HepG2 (cell line): ENCODE data around the gene RRAGB. TPM values are rescaled to one million over a fixed set of nuclear protein-coding genes. Genes with fewer than 3 reads are reported as not detected.

Experiments
- ATAC-seq: fragments of 200-7000 bp; cut with Tn5 transposase; 3 replicates; pipeline ENCODE4 v1.9.1; 2020; ENCODE audit warnings: mild to moderate bottlenecking, moderate library complexity
- Bru-seq: library from RNA; stranded (reverse); fragments of 400-500 nt; gene quantifications from one replicate; lab custom pipeline; 2021; lab: Mats Ljungman, UMichigan
- BruChase-seq, 2 experiments: library from RNA; stranded (reverse); fragments of 400-500 nt; gene quantifications; one replicate each; lab custom pipeline; 2021; lab: Mats Ljungman, UMichigan
- BruUV-seq: library from RNA; stranded (reverse); fragments of 400-500 nt; replicated peaks from 2 replicates; lab custom pipeline; 2021; lab: Mats Ljungman, UMichigan
- CTCF ChIA-PET: fragments of 300-600 bp; formaldehyde crosslinking; extraction: SDS; loops from one replicate; lab custom pipeline; 2021; ENCODE audit warnings: low total read pairs, inconsistent platforms, low intra/inter-chr PET ratio; lab: Yijun Ruan, JAX
- POLR2A ChIA-PET: fragments of 350-600 bp; sonication (Branson Sonifier 250); formaldehyde crosslinking; loops from one replicate; lab custom pipeline; 2020; ENCODE audit warnings: antibody characterized with exemption, inconsistent platforms; lab: Yijun Ruan, JAX
- DNase-seq: peaks from one replicate; pipeline ENCODE4 v3.0.0-alpha.2; 2015; ENCODE audit warnings: low spot score
- FAIRE-seq: peaks from 3 replicates; lab custom pipeline; 2011; peaks lifted over from hg19 to GRCh38; lab: Jason Lieb, UNC
- H2AFZ ChIP-seq: one replicate; pipeline ENCODE4 v1.6.1; 2011; ENCODE audit warnings: low read length, inconsistent platforms
- H3K27ac ChIP-seq: fragments of 300-600 bp; 3 replicates; pipeline ENCODE4 v1.8.0; 2011; ENCODE audit warnings: mixed run types, mild to moderate bottlenecking, mixed read lengths, low read length, inconsistent platforms; ENCODE audit not compliant: insufficient read depth; ENCODE audit errors: extremely low read length
- H3K27me3 ChIP-seq, 2 experiments: fragments of 200-600 bp in 1 of 2; 2 replicates in 1 of 2; 3 replicates in 1 of 2; pipeline versions ENCODE4 v1.6.0 to v1.8.0; 2011; ENCODE audit warnings: low read length in 2 of 2, mild to moderate bottlenecking in 2 of 2, moderate library complexity in 2 of 2, inconsistent platforms in 1 of 2; ENCODE audit not compliant: insufficient read depth in 2 of 2, control insufficient read depth in 1 of 2
- H3K36me3 ChIP-seq, 2 experiments: fragments of 200-600 bp in 1 of 2; replicated peaks in 1 of 2; 2 replicates in 1 of 2; 3 replicates in 1 of 2; pipeline versions ENCODE4 v1.5.1 to v1.8.0; 2011; ENCODE audit warnings: low read length in 2 of 2, inconsistent platforms in 1 of 2; ENCODE audit not compliant: insufficient read depth in 2 of 2, control insufficient read depth in 1 of 2
- H3K4me1 ChIP-seq: 2 replicates; pipeline ENCODE4 v1.5.1; 2012; ENCODE audit warnings: low read length, inconsistent platforms; ENCODE audit not compliant: insufficient read depth
- H3K4me2 ChIP-seq: 2 replicates; pipeline ENCODE4 v1.6.0; 2011; ENCODE audit warnings: low read depth, low read length, inconsistent platforms
- H3K4me3 ChIP-seq, 3 experiments: fragments of 200-600 bp in 1 of 3; sonication (generic), shearing (Covaris generic) in 1 of 3; replicated peaks in 1 of 3; 2 replicates each; pipeline ENCODE4 v1.5.1; 2011 to 2016; ENCODE audit warnings: low read length in 3 of 3, inconsistent platforms in 2 of 3, low read depth in 2 of 3, mild to moderate bottlenecking in 2 of 3, control low read depth in 1 of 3, mixed read lengths in 1 of 3; ENCODE audit not compliant: insufficient read depth in 1 of 3
- H3K79me2 ChIP-seq: one replicate; pipeline ENCODE4 v1.6.1; 2011; ENCODE audit warnings: low read length, inconsistent platforms; ENCODE audit not compliant: insufficient read depth
- H3K9ac ChIP-seq: 2 replicates; pipeline ENCODE4 v1.6.0; 2011; ENCODE audit warnings: mild to moderate bottlenecking, low read depth, low read length, inconsistent platforms; ENCODE audit not compliant: insufficient read depth
- H3K9me3 ChIP-seq: 2 replicates; pipeline ENCODE4 v1.5.1; 2012; ENCODE audit warnings: mild to moderate bottlenecking, low read length
- H4K20me1 ChIP-seq: 2 replicates; pipeline ENCODE4 v1.6.0; 2011; ENCODE audit warnings: inconsistent platforms, mild to moderate bottlenecking, low read length, moderate library complexity; ENCODE audit not compliant: insufficient read depth
- ARHGAP35 ChIP-seq: sonication (generic); formaldehyde crosslinking; IDR thresholded peaks from 2 replicates; pipeline ENCODE4 v1.9.0; 2022; ENCODE audit warnings: mild to moderate bottlenecking, inconsistent platforms, moderate library complexity, missing genetic modification reagents, borderline replicate concordance
- CBX5 ChIP-seq: sonication (generic); formaldehyde crosslinking; IDR thresholded peaks from 2 replicates; pipeline ENCODE4 v1.4.0; 2020; ENCODE audit warnings: missing genetic modification reagents, borderline replicate concordance
- CENPX ChIP-seq: sonication (generic); formaldehyde crosslinking; IDR thresholded peaks from 2 replicates; pipeline ENCODE4 v1.9.0; 2021; ENCODE audit warnings: mild to moderate bottlenecking, missing genetic modification reagents, moderate library complexity
- LBX2 ChIP-seq: sonication (generic); formaldehyde crosslinking; IDR thresholded peaks from 2 replicates; pipeline ENCODE4 v1.5.0; 2020; ENCODE audit warnings: missing genetic modification reagents, mild to moderate bottlenecking, borderline replicate concordance
- NONO ChIP-seq, 2 experiments: fragments of 450-650 bp in 1 of 2; sonication (generic) in 1 of 2; formaldehyde crosslinking in 1 of 2; IDR thresholded peaks in 1 of 2; conservative IDR thresholded peaks in 1 of 2; 2 replicates each; pipeline versions ENCODE4 v1.6.1 to v1.8.0; 2017 to 2022; ENCODE audit warnings: mild to moderate bottlenecking in 1 of 2, missing genetic modification reagents in 1 of 2, moderate library complexity in 1 of 2
- PHB2 ChIP-seq: fragments of 450-650 bp; IDR thresholded peaks from 2 replicates; pipeline ENCODE4 v1.6.1; 2018; ENCODE audit not compliant: partially characterized antibody
- SP140L ChIP-seq: sonication (generic); formaldehyde crosslinking; IDR thresholded peaks from 2 replicates; pipeline ENCODE4 v1.4.0; 2020; ENCODE audit warnings: missing genetic modification reagents, borderline replicate concordance
- SP2 ChIP-seq: sonication (generic); formaldehyde crosslinking; IDR thresholded peaks from 2 replicates; pipeline ENCODE4 v1.5.1; 2020; ENCODE audit warnings: mild to moderate bottlenecking, missing genetic modification reagents
- TBX2 ChIP-seq: sonication (generic); formaldehyde crosslinking; IDR thresholded peaks from 2 replicates; pipeline ENCODE4 v1.5.0; 2020; ENCODE audit warnings: missing genetic modification reagents, mild to moderate bottlenecking, borderline replicate concordance
- ZNF251 ChIP-seq: sonication (generic); formaldehyde crosslinking; IDR thresholded peaks from 2 replicates; pipeline ENCODE4 v1.9.0; 2021; ENCODE audit warnings: mild to moderate bottlenecking, missing genetic modification reagents
- ZNF354B ChIP-seq: sonication (generic); formaldehyde crosslinking; IDR thresholded peaks from 2 replicates; pipeline ENCODE4 v1.8.0; 2022; ENCODE audit warnings: mild to moderate bottlenecking, missing genetic modification reagents
- ZNF770 ChIP-seq: sonication (generic); formaldehyde crosslinking; IDR thresholded peaks from 2 replicates; pipeline ENCODE4 v1.5.0; 2020; ENCODE audit warnings: mild to moderate bottlenecking, missing genetic modification reagents
- ZZZ3 ChIP-seq: sonication (generic); formaldehyde crosslinking; IDR thresholded peaks from 2 replicates; pipeline ENCODE4 v1.4.0; 2020; ENCODE audit warnings: missing genetic modification reagents, mild to moderate bottlenecking, borderline replicate concordance
- WGBS: methylation state at CpG from one replicate; pipeline ENCODE4 v1.1.6; 2017; ENCODE audit warnings: low lambda C conversion rate; 5-methylcytosine and 5-hydroxymethylcytosine counted together
- in situ Hi-C: cut with HindIII; loops from 2 replicates; pipeline ENCODE4 v1.10.0; 2017; ENCODE audit warnings: low pct_unique_long_range_greater_than_20kb; ENCODE audit not compliant: extremely low pct_ligation_motif_present
- intact Hi-C: fragments of 100-400 bp; cut with micrococcal nuclease; formaldehyde crosslinking; loops from one replicate; pipeline ENCODE4 v1.10.0; 2022; ENCODE audit not compliant: unreplicated experiment
- long read RNA-seq, 2 experiments: library from RNA in 1 of 2; library from polyadenylated mRNA in 1 of 2; stranded (forward) in 1 of 2; unstranded in 1 of 2; transcript quantifications; one replicate each; pipeline ENCODE4 v2.0.0, GENCODE V29; 2019 to 2022
- polyA minus RNA-seq, 3 experiments: library from RNA; depleted of rRNA, polyadenylated mRNA; stranded (reverse); fragments of >200 nt; gene quantifications; 2 replicates each; pipeline ENCODE4 v1.2.3, GENCODE V29; 2011; ENCODE audit warnings: low replicate concordance in 1 of 3
- polyA plus RNA-seq, 8 experiments: library from polyadenylated mRNA; depleted of rRNA in 3 of 8; stranded (reverse) in 7 of 8; unstranded in 1 of 8; fragments of >200 nt; fragmentation: Illumina TruSeq in 4 of 8; extraction: Trizol in 4 of 8; gene quantifications; 2 replicates each; pipeline versions ENCODE4 v1.2.1 to v1.2.3, GENCODE V29; 2011 to 2016; ENCODE audit warnings: low read depth in 4 of 8, missing spikeins in 1 of 8, mixed read lengths in 1 of 8; ENCODE audit not compliant: insufficient read depth in 1 of 8
- total RNA-seq, 5 experiments: library from RNA; depleted of rRNA; stranded (reverse); fragments of >200 nt; fragmentation: Illumina TruSeq; extraction: Trizol; gene quantifications; 2 replicates each; pipeline ENCODE4 v1.2.3, GENCODE V29; 2016; ENCODE audit warnings: low read depth in 1 of 5

The RRAGB gene
- 11.2 and 12.2 TPM in 2 replicates for total RNA-seq (2016; rRNA removed; fragmentation: Illumina TruSeq; extraction: Trizol)
- total RNA-seq (2016; cell fraction: cytosol; rRNA removed; fragmentation: Illumina TruSeq; extraction: Trizol; ENCODE audit: low read depth) = 2.4 TPM in 2 replicates
- total RNA-seq (2016; cell fraction: insoluble cytoplasmic fraction; rRNA removed; fragmentation: Illumina TruSeq; extraction: Trizol) = 10.0 and 11.6 TPM in 2 replicates
- total RNA-seq (2016; cell fraction: membrane; rRNA removed; fragmentation: Illumina TruSeq; extraction: Trizol) = 5.1 and 5.9 TPM in 2 replicates
- 17.6 and 20.8 TPM in 2 replicates for total RNA-seq (2016; cell fraction: nucleus; rRNA removed; fragmentation: Illumina TruSeq; extraction: Trizol)
- 19.9 and 22.1 TPM in 2 replicates for polyA plus RNA-seq (2011; rRNA removed)
- polyA plus RNA-seq (2011; cell fraction: cytosol; rRNA removed) = 4.3 and 5.0 TPM in 2 replicates
- 38.1 and 41.9 TPM in 2 replicates for polyA plus RNA-seq (2011; cell fraction: nucleus; rRNA removed)
- polyA plus RNA-seq (2012) = 7.1 and 10.3 TPM in 2 replicates
- polyA plus RNA-seq (2016; cell fraction: cytosol; fragmentation: Illumina TruSeq; extraction: Trizol; ENCODE audit: low read depth) = 1.2 and 2.2 TPM in 2 replicates
- 7.7 and 10.0 TPM in 2 replicates for polyA plus RNA-seq (2016; cell fraction: insoluble cytoplasmic fraction; fragmentation: Illumina TruSeq; extraction: Trizol; ENCODE audit: low read depth)
- 2.2 and 2.9 TPM in 2 replicates for polyA plus RNA-seq (2016; cell fraction: membrane; fragmentation: Illumina TruSeq; extraction: Trizol; ENCODE audit: low read depth)
- 26.7 and 29.2 TPM in 2 replicates for polyA plus RNA-seq (2016; cell fraction: nucleus; fragmentation: Illumina TruSeq; extraction: Trizol; ENCODE audit: insufficient read depth, low read depth)
- polyA minus RNA-seq (2011; rRNA and poly(A)+ RNA removed; ENCODE audit: low replicate concordance) = 12.2 and 52.5 TPM in 2 replicates
- polyA minus RNA-seq (2011; cell fraction: cytosol; rRNA and poly(A)+ RNA removed) = 4.2 and 5.9 TPM in 2 replicates
- 27.0 and 40.2 TPM in 2 replicates for polyA minus RNA-seq (2011; cell fraction: nucleus; rRNA and poly(A)+ RNA removed)
- percentile 71 among the genes with signal in this experiment for Bru-seq, nascent RNA
- percentile 74 among the genes with signal in this experiment for BruChase-seq, experiment 1, labeled RNA remaining after a 6-hour chase
- percentile 82 among the genes with signal in this experiment for BruChase-seq, experiment 2, labeled RNA remaining after a 2-hour chase
- long read RNA-seq, experiment 1, transcript RRAGB-202 (10 exons, 2,061 nt) = major isoform, 5 of 13 reads
- long read RNA-seq, experiment 1, partial matches to known transcripts = 2 of 13 reads
- long read RNA-seq, experiment 1, other reads (novel, unspliced or antisense) = 6 of 13 reads
- long read RNA-seq, experiment 2, partial matches to known transcripts = 1 of 2 reads
- long read RNA-seq, experiment 2, other reads (novel, unspliced or antisense) = 0 of 2 reads

DNA sequence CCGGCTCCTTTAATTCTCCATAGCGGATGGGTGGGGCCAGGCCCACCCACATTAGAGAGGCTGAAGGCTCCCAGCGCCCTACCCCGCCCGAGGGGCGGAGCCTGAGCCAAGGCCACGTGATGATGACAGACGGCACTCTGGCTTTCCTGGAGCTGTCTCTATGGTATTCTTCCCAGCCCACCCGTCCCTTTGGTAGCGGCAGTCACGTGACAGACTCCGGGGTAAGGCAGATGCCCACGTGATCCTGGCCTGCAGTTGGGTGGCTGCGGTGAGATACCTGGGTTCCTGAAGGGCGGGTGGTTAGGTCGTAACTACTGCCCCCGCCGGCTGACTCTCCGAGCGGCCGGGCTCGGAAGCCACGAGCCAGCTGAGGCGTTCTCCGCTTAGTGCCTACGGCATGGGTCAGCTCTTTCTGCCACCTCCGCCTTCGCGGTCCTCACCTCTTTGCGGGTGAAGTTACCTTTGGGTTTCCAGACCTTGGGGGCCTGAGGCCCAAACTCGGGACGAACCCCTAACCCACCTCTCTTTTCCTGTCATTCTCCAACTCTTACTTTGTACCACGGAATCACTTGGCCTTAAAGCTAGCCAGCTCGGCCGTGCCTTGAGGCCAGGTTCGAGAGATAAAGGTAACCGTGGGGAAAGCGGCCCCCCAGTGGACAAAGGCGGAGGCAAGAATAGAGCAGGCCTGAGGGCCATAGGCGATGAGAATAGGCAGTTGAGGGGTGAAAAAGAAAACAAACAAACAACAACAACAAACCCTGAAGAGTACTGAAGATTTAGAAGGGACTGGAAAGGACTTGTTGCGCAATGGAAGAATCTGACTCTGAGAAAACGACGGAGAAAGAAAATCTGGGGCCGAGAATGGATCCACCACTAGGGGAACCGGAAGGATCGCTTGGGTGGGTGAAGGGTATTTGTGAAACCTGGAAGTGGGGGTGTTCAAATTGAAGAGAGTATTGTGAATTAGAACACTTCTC is at the start of gene RRAGB:
RRAGB (plus strand) TSS at position 229 of the 977 bp plus-strand sequence; CDS start at position 808, 579 bp downstream.
- peak; percentile 98 for ATAC-seq
- peak; percentile 96 for FAIRE-seq
- peaks cover 12% of the 10 kb centered on the region for H3K4me1 ChIP-seq
- POLR2A ChIA-PET = no interaction called here
- peak within 1 kb of the TSS; percentile 79 for H3K9ac ChIP-seq
- peaks cover 6% of the 10 kb centered on the region for H3K79me2 ChIP-seq
- in situ Hi-C loops (loop anchor here (25.0 kb wide), 1 partner anchor 581 kb away; no protein-coding TSS in a partner anchor), intact Hi-C loops (loop anchor here (5.0 kb wide), 1 partner anchor 529 kb away; no protein-coding TSS in a partner anchor)
- peak within 1 kb of the TSS; percentile 74 for H3K4me2 ChIP-seq
- no peaks in the 10 kb centered on the region for H3K36me3 ChIP-seq
- peak within 1 kb of the TSS; percentile 90 for H2AFZ ChIP-seq
- H3K27me3 ChIP-seq = no peaks in the 10 kb centered on the region
- CTCF ChIA-PET = no interaction called here
- H3K4me3 ChIP-seq = peak within 1 kb of the TSS; percentile 61 to 80 (median 74)
- H4K20me1 ChIP-seq = no peaks in the 10 kb centered on the region
- TSS peak; percentile 85 for BruUV-seq
- no peaks in the 10 kb centered on the region for H3K9me3 ChIP-seq
- DNase-seq = peak; percentile 92
- 2% methylated on average over 16 of the region's 46 CpGs for WGBS
- H3K27ac ChIP-seq = peak within 1 kb of the TSS; percentile 79
- TF ChIP-seq ZZZ3 (CRISPR knock-in tag) (0 out of 2 replicates have a peak, but pooled peaks have one; percentile 33), ZNF251 (no peak), NONO (IDR thresholded peaks at IDR 0.05) (no peak), NONO (CRISPR knock-in tag; conservative IDR thresholded peaks at IDR 0.05) (0 out of 2 replicates have a peak, but pooled peaks have one; percentile 35), SP2 (CRISPR knock-in tag) (no peak), ARHGAP35 (0 out of 2 replicates have a peak, but pooled peaks have one; percentile 41), SP140L (no peak), LBX2 (CRISPR knock-in tag) (no peak), ZNF770 (CRISPR knock-in tag) (no peak), TBX2 (0 out of 2 replicates have a peak, but pooled peaks have one; percentile 26), CBX5 (CRISPR knock-in tag) (no peak), ZNF354B (no peak), CENPX (CRISPR knock-in tag) (no peak), PHB2 (no peak)
